Loucy (cell line): ENCODE data around the gene CACNA1H.

Experiments
- CTCF ChIP-seq: fragments of 200-600 bp; sonication (generic); conservative IDR thresholded peaks from 2 replicates; pipeline ENCODE4 v1.5.1; 2014; ENCODE audit warnings: mild to moderate bottlenecking, antibody characterized with exemption, low read length
- EZH2phosphoT487 ChIP-seq: fragments of 200-600 bp; IDR thresholded peaks from 2 replicates; pipeline ENCODE4 v1.6.1; 2018; ENCODE audit warnings: antibody characterized with exemption, mild to moderate bottlenecking, moderate library complexity, borderline replicate concordance

DNA sequence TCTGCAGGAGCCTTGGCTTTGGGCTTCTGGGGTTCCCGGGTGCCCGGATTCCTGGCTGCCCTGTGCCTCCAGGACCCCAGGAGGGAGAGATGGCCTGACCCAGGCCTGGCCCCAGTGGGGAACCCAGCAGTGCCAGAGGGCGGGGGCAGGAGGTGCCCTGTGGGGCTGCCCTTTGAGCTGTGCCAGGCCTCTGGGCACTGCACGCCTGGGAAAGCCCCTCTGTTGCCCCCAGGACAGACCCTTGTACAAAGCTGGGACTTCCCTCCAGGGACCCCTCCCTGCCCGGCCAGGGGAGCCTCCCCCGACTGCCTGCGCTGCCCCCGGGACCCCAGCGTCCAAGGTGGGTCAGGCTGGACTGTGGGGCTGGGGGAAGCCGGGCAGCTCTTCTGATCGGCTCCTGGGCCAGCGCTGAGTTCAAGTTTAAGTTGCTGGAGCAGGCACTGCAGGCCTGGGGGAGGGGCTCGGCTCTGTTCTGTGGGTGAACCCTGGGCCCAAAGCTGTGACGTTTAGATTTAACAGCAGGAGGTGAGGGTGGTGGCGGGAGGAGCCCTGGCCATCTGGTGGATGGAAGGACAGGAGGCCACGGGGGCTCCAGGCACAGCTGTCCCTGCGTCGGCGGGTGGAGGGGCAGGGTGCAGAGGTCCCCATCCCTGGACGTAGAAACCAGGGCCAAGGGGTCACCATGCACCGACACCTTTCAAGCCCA, 29.2 kb upstream of the CACNA1H start:
- TF ChIP-seq CTCF (no peak), EZH2phosphoT487 (no peak)
